ENCODE results near the gene CAND2. TPM values are rescaled to one million over a fixed set of nuclear protein-coding genes. Genes with fewer than 3 reads are reported as not detected.
A peak's percentile ranks its signal among the peaks of the same experiment; 100 is the strongest.

CAND2 gene
- total RNA-seq, 4 donors from 2014 or later = 11.5 to 29.9 (median 19.4) TPM

GRCh38 chr3:12829886-12830784 is 33.7 kb downstream of the CAND2 start:
- no peak overlapping the region for H3K4me3 ChIP-seq
- no peaks in the 10 kb centered on the region for H3K4me1 ChIP-seq
- TF ChIP-seq CTCF (IDR thresholded peaks at IDR 0.05) (no peak), EP300 (IDR thresholded peaks at IDR 0.05) (no peak), POLR2AphosphoS5 (IDR thresholded peaks at IDR 0.05) (no peak), POLR2A (IDR thresholded peaks at IDR 0.05) (no peak)
- no peak overlapping the region for H3K27ac ChIP-seq
- H3K27me3 ChIP-seq = no peaks in the 10 kb centered on the region
- WGBS, 2 donors (ENCODE audit: low coverage in 1 of 2) = 79 to 92% methylated on average over 9 to 13 of the region's 17 CpGs
- peaks cover 0 to 100% of the 10 kb centered on the region in 2 donors for H3K36me3 ChIP-seq
- H3K9me3 ChIP-seq = no peaks in the 10 kb centered on the region
- no peak for ATAC-seq

- Histone ChIP-seq H3K4me3 (no peak overlapping the region), H3K9me3 (no peaks in the 10 kb centered on the region), H3K4me1 (no peaks in the 10 kb centered on the region), H3K36me3 (peaks cover 0 to 100% of the 10 kb centered on the region in 2 donors), H3K27ac (no peak overlapping the region), H3K27me3 (no peaks in the 10 kb centered on the region)
- no peak for ATAC-seq
- no peak for TF ChIP-seq POLR2AphosphoS5 (IDR thresholded peaks at IDR 0.05)
- peak in 1 of 4 experiments; percentile 12 for TF ChIP-seq CTCF (IDR thresholded peaks at IDR 0.05)
- 68 to 78% methylated on average over 2 of the region's 4 CpGs for WGBS, 2 donors (ENCODE audit: low coverage in 1 of 2)
These were observed 34.3 kb downstream of the CAND2 start for GRCh38 chr3:12830785-12831156.

GRCh38 chr3:12831301-12831866 is 34.9 kb downstream of the CAND2 start:
- Histone ChIP-seq H3K36me3 (peaks cover 0 to 100% of the 10 kb centered on the region in 2 donors), H3K4me1 (no peaks in the 10 kb centered on the region), H3K27me3 (no peaks in the 10 kb centered on the region), H3K27ac (no peak overlapping the region), H3K4me3 (no peak overlapping the region), H3K9me3 (no peaks in the 10 kb centered on the region)
- WGBS, 2 donors (ENCODE audit: low coverage in 1 of 2) = 57 to 61% methylated on average over 3 of the region's 5 CpGs
- no peak for ATAC-seq
- TF ChIP-seq CTCF (IDR thresholded peaks at IDR 0.05) = no peak
- no peak for TF ChIP-seq POLR2A (IDR thresholded peaks at IDR 0.05)
- no peak for TF ChIP-seq EP300 (IDR thresholded peaks at IDR 0.05)
- no peak for TF ChIP-seq POLR2AphosphoS5 (IDR thresholded peaks at IDR 0.05)

- TF ChIP-seq EP300 (IDR thresholded peaks at IDR 0.05) = no peak
- TF ChIP-seq CTCF (IDR thresholded peaks at IDR 0.05) = no peak
- no peak for TF ChIP-seq POLR2AphosphoS5 (IDR thresholded peaks at IDR 0.05)
- no peak for TF ChIP-seq POLR2A (IDR thresholded peaks at IDR 0.05)
- no peak overlapping the region for H3K4me3 ChIP-seq
- no peak overlapping the region for H3K27ac ChIP-seq
- H3K9me3 ChIP-seq = no peaks in the 10 kb centered on the region
- H3K4me1 ChIP-seq = peaks cover 0 to 9% (median 0%) of the 10 kb centered on the region in 3 donors
- H3K36me3 ChIP-seq = peaks cover 0 to 100% of the 10 kb centered on the region in 2 donors
- no peaks in the 10 kb centered on the region for H3K27me3 ChIP-seq
- WGBS, 2 donors (ENCODE audit: low coverage in 1 of 2) = 74 to 77% methylated on average over 4 to 7 of the region's 7 CpGs
- ATAC-seq = no peak
These were observed 36.1 kb downstream of the CAND2 start for GRCh38 chr3:12832350-12833221.

Measured in gastroesophageal sphincter (tissue), 4 donors.